ENCODE data around the gene SCAI. TPM values are rescaled to one million over a fixed set of nuclear protein-coding genes. Genes with fewer than 3 reads are reported as not detected.
"Not testable (repeated sequence)": the region's sequence is repeated elsewhere in the genome, so short reads cannot be mapped to it uniquely, and the experiment has no call there.

Gene SCAI
- total RNA-seq, 1 experiment from 2014 or later: 0.41 TPM

GRCh38 chr9:124972241-124972770 lies 171.0 kb downstream of the SCAI start:
- in situ Hi-C loops (cut with HindIII; ENCODE audit: low pct_unique_long_range_greater_than_20kb, low sequenced_read_pairs): no loop called here
- no peak for DNase-seq (ENCODE audit: low read depth)

GRCh38 chr9:124969401-124969800 lies 173.9 kb downstream of the SCAI start:
- in situ Hi-C loops (cut with HindIII; ENCODE audit: low pct_unique_long_range_greater_than_20kb, low sequenced_read_pairs): no loop called here
- no peak for DNase-seq (ENCODE audit: low read depth)

GRCh38 chr9:124968238-124968637 lies 175.1 kb downstream of the SCAI start:
- no peak for DNase-seq (ENCODE audit: low read depth)
- in situ Hi-C loops (cut with HindIII; ENCODE audit: low pct_unique_long_range_greater_than_20kb, low sequenced_read_pairs): no loop called here

GRCh38 chr9:124965775-124966568 lies 177.4 kb downstream of the SCAI start:
- in situ Hi-C loops (cut with HindIII; ENCODE audit: low pct_unique_long_range_greater_than_20kb, low sequenced_read_pairs); DNase-seq (ENCODE audit: low read depth): not testable (repeated sequence)

- in situ Hi-C loops (cut with HindIII; ENCODE audit: low pct_unique_long_range_greater_than_20kb, low sequenced_read_pairs): no loop called here
Measured at GRCh38 chr9:124964604-124965003, 178.7 kb downstream of the SCAI start.

GRCh38 chr9:124964056-124964455 lies 179.3 kb downstream of the SCAI start:
- in situ Hi-C loops (cut with HindIII; ENCODE audit: low pct_unique_long_range_greater_than_20kb, low sequenced_read_pairs): no loop called here
- DNase-seq (ENCODE audit: low read depth): no peak

More at GRCh38 chr9:124964604-124965003, 178.7 kb downstream of the SCAI start:
- DNase-seq (ENCODE audit: low read depth): no peak

- DNase-seq (ENCODE audit: low read depth): no peak
- in situ Hi-C loops (cut with HindIII; ENCODE audit: low pct_unique_long_range_greater_than_20kb, low sequenced_read_pairs): no loop called here
Measured at GRCh38 chr9:124960409-124960752, 182.9 kb downstream of the SCAI start.

- in situ Hi-C loops (cut with HindIII; ENCODE audit: low pct_unique_long_range_greater_than_20kb, low sequenced_read_pairs); DNase-seq (ENCODE audit: low read depth): not testable (repeated sequence)
Measured at GRCh38 chr9:124959671-124960408, 183.5 kb downstream of the SCAI start.

- in situ Hi-C loops (cut with HindIII; ENCODE audit: low pct_unique_long_range_greater_than_20kb, low sequenced_read_pairs): no loop called here
- no peak for DNase-seq (ENCODE audit: low read depth)
Measured at GRCh38 chr9:124954255-124954654, 189.1 kb downstream of the SCAI start.

GRCh38 chr9:124950050-124950718 lies 193.1 kb downstream of the SCAI start:
- no peak for DNase-seq (ENCODE audit: low read depth)
- in situ Hi-C loops (cut with HindIII; ENCODE audit: low pct_unique_long_range_greater_than_20kb, low sequenced_read_pairs): no loop called here

GRCh38 chr9:124949387-124949786 lies 193.9 kb downstream of the SCAI start:
- DNase-seq (ENCODE audit: low read depth): no peak
- in situ Hi-C loops (cut with HindIII; ENCODE audit: low pct_unique_long_range_greater_than_20kb, low sequenced_read_pairs): no loop called here

GRCh38 chr9:124947727-124948391 lies 195.5 kb downstream of the SCAI start:
- no peak for DNase-seq (ENCODE audit: low read depth)
- in situ Hi-C loops (cut with HindIII; ENCODE audit: low pct_unique_long_range_greater_than_20kb, low sequenced_read_pairs): no loop called here

- in situ Hi-C loops (cut with HindIII; ENCODE audit: low pct_unique_long_range_greater_than_20kb, low sequenced_read_pairs): no loop called here
- no peak for DNase-seq (ENCODE audit: low read depth)
Measured at GRCh38 chr9:124946167-124946566, 197.2 kb downstream of the SCAI start.

GRCh38 chr9:124941679-124942561 lies 201.4 kb downstream of the SCAI start:
- no peak for DNase-seq (ENCODE audit: low read depth)
- in situ Hi-C loops (cut with HindIII; ENCODE audit: low pct_unique_long_range_greater_than_20kb, low sequenced_read_pairs): no loop called here

GRCh38 chr9:124940894-124941678 lies 202.2 kb downstream of the SCAI start, which contains the start of gene GOLGA1:
Gene GOLGA1 (minus strand): TSS chr9:124941083. CDS start chr9:124938711, 2,372 bp downstream.
- in situ Hi-C loops (cut with HindIII; ENCODE audit: low pct_unique_long_range_greater_than_20kb, low sequenced_read_pairs): no loop called here
- DNase-seq (ENCODE audit: low read depth): peak; percentile 96

GRCh38 chr9:124940521-124940893 lies 202.8 kb downstream of the SCAI start:
- no peak for DNase-seq (ENCODE audit: low read depth)
- in situ Hi-C loops (cut with HindIII; ENCODE audit: low pct_unique_long_range_greater_than_20kb, low sequenced_read_pairs): no loop called here

GRCh38 chr9:124939944-124940343 lies 203.4 kb downstream of the SCAI start:
- in situ Hi-C loops (cut with HindIII; ENCODE audit: low pct_unique_long_range_greater_than_20kb, low sequenced_read_pairs): no loop called here
- DNase-seq (ENCODE audit: low read depth): no peak

All from Caki2 (cell line).